Measurements from ENCODE around the gene FCHO2. TPM values are rescaled to one million over a fixed set of nuclear protein-coding genes. Genes with fewer than 3 reads are reported as not detected.
A peak's percentile ranks its signal among the peaks of the same experiment; 100 is the strongest.

The FCHO2 gene
- total RNA-seq, 2 donors from 2014 or later, result 3.7 to 4.5 TPM

DNA sequence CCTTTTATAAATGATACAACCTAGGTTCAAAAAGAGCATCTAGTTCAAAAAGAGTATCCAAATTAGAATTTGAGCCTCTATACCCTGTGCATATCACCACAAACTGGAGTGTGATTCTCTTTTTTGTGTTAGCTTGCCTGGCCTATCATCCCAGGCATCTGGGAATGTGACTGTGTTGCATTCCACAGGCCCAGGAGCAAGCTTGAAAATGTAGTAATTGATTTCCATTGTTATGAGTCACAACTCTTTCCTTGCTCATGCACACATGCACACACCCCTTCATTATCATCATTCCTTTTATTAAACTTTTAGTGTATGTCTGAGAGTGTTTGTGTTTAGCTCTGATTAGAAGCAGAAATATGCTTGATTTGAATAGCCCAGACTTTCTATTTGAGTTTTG is 75.2 kb downstream of the FCHO2 start:
- Mint-ChIP-seq H3K4me1 (no peaks in the 10 kb centered on the region), H3K27ac (no peak overlapping the region), H3K36me3 (ENCODE audit: low read depth) (no peaks in the 10 kb centered on the region), H3K9me3 (no peaks in the 10 kb centered on the region), H3K4me3 (no peak overlapping the region), H3K27me3 (no peaks in the 10 kb centered on the region)
- ATAC-seq (replicated peaks), result no peak

- H3K9me3 Mint-ChIP-seq, result no peaks in the 10 kb centered on the region
- no peak for ATAC-seq (replicated peaks)
Measured at GRCh38 chr5:73031839-73032238, 76.0 kb downstream of the FCHO2 start.

DNA sequence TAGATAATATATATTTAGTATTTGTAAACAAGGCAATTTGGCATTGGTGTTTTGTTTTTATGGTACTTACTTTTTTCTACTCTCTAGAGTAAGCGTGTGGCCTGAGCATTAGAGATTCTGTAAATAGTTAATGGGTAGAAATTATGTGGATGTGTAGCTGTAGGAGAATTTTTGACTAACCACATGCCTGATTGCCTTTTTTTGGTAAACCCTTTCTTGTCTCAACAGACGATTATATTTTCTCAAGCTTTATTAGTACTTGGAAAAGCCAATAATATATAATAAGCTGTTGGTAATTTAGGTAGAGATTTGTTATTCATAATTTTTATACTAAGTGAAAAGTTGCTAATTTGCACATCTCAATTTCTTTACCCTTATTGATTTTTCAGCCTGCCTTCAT is 76.8 kb downstream of the FCHO2 start:
- no peaks in the 10 kb centered on the region for H3K27me3 Mint-ChIP-seq
- no peaks in the 10 kb centered on the region for H3K36me3 Mint-ChIP-seq (ENCODE audit: low read depth)
- no peaks in the 10 kb centered on the region for H3K4me1 Mint-ChIP-seq
- no peak overlapping the region for H3K4me3 Mint-ChIP-seq
- H3K27ac Mint-ChIP-seq, result no peak overlapping the region
- ATAC-seq (replicated peaks), result no peak
- no peaks in the 10 kb centered on the region for H3K9me3 Mint-ChIP-seq

More at GRCh38 chr5:73031839-73032238, 76.0 kb downstream of the FCHO2 start:
- Mint-ChIP-seq H3K4me3 (no peak overlapping the region), H3K4me1 (no peaks in the 10 kb centered on the region), H3K36me3 (ENCODE audit: low read depth) (no peaks in the 10 kb centered on the region), H3K27ac (no peak overlapping the region), H3K27me3 (no peaks in the 10 kb centered on the region)

DNA sequence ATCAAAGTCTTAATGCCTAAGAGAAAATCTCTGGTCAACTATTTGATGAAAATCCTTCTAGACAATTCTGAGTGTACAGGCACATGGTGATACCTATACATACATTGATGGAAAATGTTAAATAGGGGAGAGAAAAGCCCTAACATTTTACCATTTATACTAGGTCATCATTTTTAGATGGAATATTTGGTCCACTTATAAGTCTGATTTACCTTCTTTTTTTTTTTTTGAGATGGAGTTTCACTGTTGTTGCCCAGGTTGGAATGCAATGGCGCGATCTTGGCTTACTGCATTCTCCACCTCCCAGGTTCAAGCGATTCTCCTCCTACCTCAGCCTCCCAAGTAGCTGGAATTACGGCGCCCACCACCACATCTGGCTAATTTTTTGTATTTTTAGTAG is 81.7 kb downstream of the FCHO2 start:
- ATAC-seq (replicated peaks), result no peak
- Mint-ChIP-seq H3K36me3 (ENCODE audit: low read depth) (no peaks in the 10 kb centered on the region), H3K9me3 (no peaks in the 10 kb centered on the region)

DNA sequence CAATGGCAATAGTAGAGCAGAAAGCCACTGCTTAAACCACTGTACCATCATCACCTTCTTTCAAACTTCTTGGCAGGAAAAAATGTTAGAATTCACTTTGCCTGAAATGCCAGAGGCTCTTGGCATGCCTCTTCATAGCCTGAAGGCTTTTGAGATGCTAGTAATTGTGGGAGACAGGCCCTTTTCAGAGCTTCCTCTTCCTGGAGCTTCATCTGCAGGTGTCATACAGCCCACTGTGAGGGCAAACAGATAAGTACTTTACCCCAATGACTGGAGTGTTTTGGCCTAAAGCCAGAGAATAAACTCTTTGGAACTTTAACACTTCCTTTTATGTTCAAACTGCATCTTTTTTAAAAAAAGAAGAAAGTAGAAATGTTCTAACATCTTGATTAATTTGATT is 83.2 kb downstream of the FCHO2 start:
- Mint-ChIP-seq H3K36me3 (ENCODE audit: low read depth) (no peaks in the 10 kb centered on the region), H3K27ac (no peak overlapping the region), H3K27me3 (no peaks in the 10 kb centered on the region), H3K4me3 (no peak overlapping the region), H3K9me3 (no peaks in the 10 kb centered on the region), H3K4me1 (no peaks in the 10 kb centered on the region)
- no peak for ATAC-seq (replicated peaks)

More for the DNA sequence above, 81.7 kb downstream of the FCHO2 start:
- Mint-ChIP-seq H3K27ac (no peak overlapping the region), H3K4me1 (no peaks in the 10 kb centered on the region), H3K27me3 (no peaks in the 10 kb centered on the region), H3K4me3 (no peak overlapping the region)

GRCh38 chr5:73042993-73043392 is 87.2 kb downstream of the FCHO2 start:
- no peak for ATAC-seq (replicated peaks)
- no peaks in the 10 kb centered on the region for H3K4me1 Mint-ChIP-seq
- H3K4me3 Mint-ChIP-seq, result no peak overlapping the region
- no peaks in the 10 kb centered on the region for H3K36me3 Mint-ChIP-seq (ENCODE audit: low read depth)
- H3K27me3 Mint-ChIP-seq, result no peaks in the 10 kb centered on the region
- no peak overlapping the region for H3K27ac Mint-ChIP-seq
- H3K9me3 Mint-ChIP-seq, result no peaks in the 10 kb centered on the region

GRCh38 chr5:73044546-73044945 is 88.7 kb downstream of the FCHO2 start:
- Mint-ChIP-seq H3K36me3 (ENCODE audit: low read depth) (no peaks in the 10 kb centered on the region), H3K4me3 (no peak overlapping the region), H3K27ac (no peak overlapping the region), H3K4me1 (no peaks in the 10 kb centered on the region), H3K27me3 (no peaks in the 10 kb centered on the region), H3K9me3 (no peaks in the 10 kb centered on the region)
- no peak for ATAC-seq (replicated peaks)

DNA sequence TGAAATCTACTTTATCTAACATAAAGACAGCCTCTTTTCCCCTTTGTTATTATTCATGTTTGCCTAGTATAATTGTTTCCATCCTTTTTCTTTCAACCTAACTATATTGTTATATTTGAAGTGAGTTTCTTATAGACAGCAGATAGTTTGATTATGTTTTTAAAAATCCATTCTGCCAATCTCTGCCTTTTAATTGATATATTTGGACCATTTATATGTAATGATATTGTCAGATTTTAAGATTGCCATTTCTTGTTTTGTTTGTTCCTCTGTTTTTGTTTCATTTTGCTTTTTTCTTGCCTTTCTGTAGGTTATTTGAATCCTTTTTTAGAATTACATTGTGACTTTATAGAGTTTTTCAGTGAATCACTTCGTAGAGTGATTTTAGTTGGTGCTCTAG is 89.8 kb downstream of the FCHO2 start:
- H3K27ac Mint-ChIP-seq, result no peak overlapping the region
- H3K36me3 Mint-ChIP-seq (ENCODE audit: low read depth), result no peaks in the 10 kb centered on the region
- H3K4me3 Mint-ChIP-seq, result no peak overlapping the region
- H3K27me3 Mint-ChIP-seq, result no peaks in the 10 kb centered on the region
- no peaks in the 10 kb centered on the region for H3K9me3 Mint-ChIP-seq
- no peak for ATAC-seq (replicated peaks)
- no peaks in the 10 kb centered on the region for H3K4me1 Mint-ChIP-seq

GRCh38 chr5:73061593-73061992 is 105.8 kb downstream of the FCHO2 start:
- H3K4me1 Mint-ChIP-seq, result no peaks in the 10 kb centered on the region
- H3K27me3 Mint-ChIP-seq, result no peaks in the 10 kb centered on the region
- H3K4me3 Mint-ChIP-seq, result no peak overlapping the region
- ATAC-seq (replicated peaks), result no peak
- H3K27ac Mint-ChIP-seq, result no peak overlapping the region
- H3K36me3 Mint-ChIP-seq (ENCODE audit: low read depth), result no peaks in the 10 kb centered on the region
- H3K9me3 Mint-ChIP-seq, result no peaks in the 10 kb centered on the region

DNA sequence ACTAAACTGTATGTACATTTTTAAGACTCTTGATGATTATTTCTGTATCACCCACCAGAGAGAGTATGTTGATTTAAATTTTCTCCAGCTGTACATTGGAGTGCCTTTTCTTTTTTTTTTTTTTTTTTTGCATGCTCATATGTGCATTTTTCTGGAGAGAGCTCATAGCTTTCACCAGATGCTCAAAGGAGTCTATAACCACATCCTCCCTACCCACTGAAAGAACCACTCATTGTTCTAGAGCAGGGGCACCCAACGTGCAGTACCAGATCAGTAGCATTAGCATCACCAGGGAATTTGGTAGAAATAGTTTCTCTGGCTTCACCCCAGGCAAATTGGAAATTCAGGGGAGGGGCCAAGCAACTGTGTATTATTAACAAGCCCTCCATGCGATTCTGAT is 110.6 kb downstream of the FCHO2 start:
- Mint-ChIP-seq H3K4me3 (no peak overlapping the region), H3K4me1 (no peaks in the 10 kb centered on the region), H3K9me3 (no peaks in the 10 kb centered on the region), H3K27ac (no peak overlapping the region), H3K36me3 (ENCODE audit: low read depth) (no peaks in the 10 kb centered on the region), H3K27me3 (no peaks in the 10 kb centered on the region)
- ATAC-seq (replicated peaks), result no peak

GRCh38 chr5:73067213-73067612 is 111.4 kb downstream of the FCHO2 start:
- no peak for ATAC-seq (replicated peaks)

GRCh38 chr5:73081093-73081492 is 125.3 kb downstream of the FCHO2 start:
- Mint-ChIP-seq H3K9me3 (no peaks in the 10 kb centered on the region), H3K4me3 (no peak overlapping the region), H3K27ac (no peak overlapping the region), H3K27me3 (no peaks in the 10 kb centered on the region), H3K36me3 (ENCODE audit: low read depth) (no peaks in the 10 kb centered on the region), H3K4me1 (no peaks in the 10 kb centered on the region)
- no peak for ATAC-seq (replicated peaks)

More at GRCh38 chr5:73067213-73067612, 111.4 kb downstream of the FCHO2 start:
- Mint-ChIP-seq H3K27ac (no peak overlapping the region), H3K9me3 (no peaks in the 10 kb centered on the region), H3K36me3 (ENCODE audit: low read depth) (no peaks in the 10 kb centered on the region), H3K4me3 (no peak overlapping the region), H3K4me1 (no peaks in the 10 kb centered on the region), H3K27me3 (no peaks in the 10 kb centered on the region)

GRCh38 chr5:73088026-73088425 is 132.2 kb downstream of the FCHO2 start:
- no peak overlapping the region for H3K27ac Mint-ChIP-seq
- no peaks in the 10 kb centered on the region for H3K27me3 Mint-ChIP-seq
- H3K4me3 Mint-ChIP-seq, result no peak overlapping the region
- no peaks in the 10 kb centered on the region for H3K4me1 Mint-ChIP-seq
- no peak for ATAC-seq (replicated peaks)
- H3K36me3 Mint-ChIP-seq (ENCODE audit: low read depth), result no peaks in the 10 kb centered on the region
- H3K9me3 Mint-ChIP-seq, result no peaks in the 10 kb centered on the region

GRCh38 chr5:73093943-73094342 is 138.1 kb downstream of the FCHO2 start:
- no peak overlapping the region for H3K4me3 Mint-ChIP-seq
- H3K27me3 Mint-ChIP-seq, result peaks cover 10% of the 10 kb centered on the region
- no peak overlapping the region for H3K27ac Mint-ChIP-seq
- H3K4me1 Mint-ChIP-seq, result no peaks in the 10 kb centered on the region
- no peaks in the 10 kb centered on the region for H3K9me3 Mint-ChIP-seq
- no peaks in the 10 kb centered on the region for H3K36me3 Mint-ChIP-seq (ENCODE audit: low read depth)
- ATAC-seq (replicated peaks), result peak; percentile 92

DNA sequence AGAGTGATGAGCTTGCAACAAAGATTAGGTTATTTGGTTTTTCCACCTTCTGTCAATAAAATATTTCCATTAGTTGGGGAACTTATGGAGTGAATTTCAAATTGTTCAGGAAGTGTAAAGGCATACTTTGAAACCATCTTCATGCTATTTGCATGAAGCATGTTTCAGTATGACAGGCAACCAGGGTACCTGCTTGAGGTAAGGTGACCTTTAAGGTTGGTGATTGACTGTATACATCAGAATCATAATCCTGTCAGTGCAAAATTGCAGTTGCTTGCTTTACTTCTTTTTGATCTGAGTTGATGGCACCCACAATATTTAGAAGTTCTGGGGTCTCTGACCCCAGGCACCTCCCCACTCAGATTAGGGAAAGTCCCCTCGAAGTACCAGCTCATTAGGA is 138.6 kb downstream of the FCHO2 start:
- H3K27me3 Mint-ChIP-seq, result peaks cover 10% of the 10 kb centered on the region
- H3K27ac Mint-ChIP-seq, result no peak overlapping the region
- no peaks in the 10 kb centered on the region for H3K4me1 Mint-ChIP-seq
- H3K9me3 Mint-ChIP-seq, result no peaks in the 10 kb centered on the region
- H3K4me3 Mint-ChIP-seq, result no peak overlapping the region
- ATAC-seq (replicated peaks), result peak; percentile 79
- H3K36me3 Mint-ChIP-seq (ENCODE audit: low read depth), result no peaks in the 10 kb centered on the region

DNA sequence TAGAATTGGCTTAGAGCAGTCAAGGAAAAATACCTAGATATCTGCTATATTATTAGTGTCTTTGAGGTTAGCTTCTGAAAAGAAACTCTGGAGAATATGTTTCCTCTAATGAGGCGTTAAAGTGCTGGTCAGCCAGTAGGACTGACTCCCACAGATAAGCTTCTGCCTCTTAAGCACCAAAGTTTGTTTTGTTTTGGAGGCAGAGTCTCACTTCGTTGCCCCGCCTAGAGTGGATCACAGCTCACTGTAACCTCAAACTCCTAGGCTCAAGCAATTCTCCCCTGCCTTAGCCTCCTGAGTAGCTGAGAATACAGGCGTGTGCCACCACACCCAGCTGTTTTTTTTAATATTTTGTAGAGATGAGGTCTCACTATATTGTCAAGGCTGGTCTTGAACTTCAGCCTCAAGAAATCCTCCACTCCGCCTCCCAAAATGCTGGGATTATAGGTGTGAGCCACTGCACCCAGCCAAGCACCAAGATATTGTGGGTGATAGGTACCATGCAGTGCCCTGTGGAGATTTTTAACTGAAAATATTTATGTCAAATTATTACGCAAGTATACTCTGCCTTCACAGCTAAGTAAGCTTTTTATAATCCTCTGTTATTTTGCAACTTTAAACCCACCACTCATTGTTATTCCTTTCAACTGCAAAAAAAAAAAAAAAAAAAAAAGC is 139.9 kb downstream of the FCHO2 start:
- no peak for ATAC-seq (replicated peaks)
- no peaks in the 10 kb centered on the region for H3K4me1 Mint-ChIP-seq
- no peaks in the 10 kb centered on the region for H3K36me3 Mint-ChIP-seq (ENCODE audit: low read depth)
- no peak overlapping the region for H3K27ac Mint-ChIP-seq
- peaks cover 13% of the 10 kb centered on the region for H3K27me3 Mint-ChIP-seq
- H3K4me3 Mint-ChIP-seq, result no peak overlapping the region
- no peaks in the 10 kb centered on the region for H3K9me3 Mint-ChIP-seq

Measured in activated T-helper 17 cell treated with anti-CD3 and anti-CD28 coated beads, Interleukin-2, amount 50 U/mL, for 72 hours (primary cell).